ENCODE results near the gene DIO3. TPM values are rescaled to one million over a fixed set of nuclear protein-coding genes. Genes with fewer than 3 reads are reported as not detected.

The DIO3 gene
- total RNA-seq, 1 donor from 2014 or later, result 0.47 TPM

- no peak for DNase-seq (ENCODE audit: low spot score)
These were observed 21.0 kb downstream of the DIO3 start for GRCh38 chr14:101582294-101582693.

DNA sequence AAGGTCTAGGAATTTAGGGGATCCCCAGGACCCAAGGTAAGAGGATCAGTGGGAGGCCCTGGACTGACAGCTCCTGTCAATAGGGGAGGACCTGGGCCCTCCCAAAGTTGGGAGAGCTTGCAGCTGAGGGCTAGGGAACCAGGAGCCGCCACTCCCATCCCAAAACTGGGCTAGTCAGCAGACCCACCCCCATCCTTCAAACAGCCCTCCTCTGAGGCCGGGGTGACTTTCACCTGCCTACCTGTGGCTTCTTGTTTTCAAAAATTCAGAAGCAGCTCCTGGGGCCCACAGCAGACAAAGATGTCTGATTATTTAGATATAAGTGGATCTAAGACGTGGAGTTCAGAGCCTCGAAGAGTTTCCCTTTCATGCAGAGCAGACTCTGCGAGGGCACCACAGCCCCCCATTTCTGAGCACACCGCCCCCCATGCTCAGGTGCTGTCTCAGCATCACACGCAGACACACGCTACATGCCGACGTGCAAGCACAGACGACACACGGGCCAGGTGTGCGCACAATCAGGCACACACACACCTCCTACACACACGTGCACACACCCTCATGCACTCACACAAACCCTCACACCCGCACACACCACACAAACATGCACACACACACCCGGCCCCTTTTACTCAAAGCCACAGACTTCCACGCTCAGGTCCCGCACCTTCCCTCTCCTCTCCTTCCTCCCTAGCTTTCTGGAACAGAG, 21.9 kb downstream of the DIO3 start:
- DNase-seq (ENCODE audit: low spot score), result no peak

GRCh38 chr14:101583715-101584054, 22.4 kb downstream of the DIO3 start:
- no peak for DNase-seq (ENCODE audit: low spot score)

- DNase-seq (ENCODE audit: low spot score), result no peak
These were observed 23.0 kb downstream of the DIO3 start for GRCh38 chr14:101584055-101584859.

GRCh38 chr14:101585211-101585610, 23.9 kb downstream of the DIO3 start:
- no peak for DNase-seq (ENCODE audit: low spot score)

- no peak for DNase-seq (ENCODE audit: low spot score)
These were observed 25.5 kb downstream of the DIO3 start for GRCh38 chr14:101586531-101587430.

DNA sequence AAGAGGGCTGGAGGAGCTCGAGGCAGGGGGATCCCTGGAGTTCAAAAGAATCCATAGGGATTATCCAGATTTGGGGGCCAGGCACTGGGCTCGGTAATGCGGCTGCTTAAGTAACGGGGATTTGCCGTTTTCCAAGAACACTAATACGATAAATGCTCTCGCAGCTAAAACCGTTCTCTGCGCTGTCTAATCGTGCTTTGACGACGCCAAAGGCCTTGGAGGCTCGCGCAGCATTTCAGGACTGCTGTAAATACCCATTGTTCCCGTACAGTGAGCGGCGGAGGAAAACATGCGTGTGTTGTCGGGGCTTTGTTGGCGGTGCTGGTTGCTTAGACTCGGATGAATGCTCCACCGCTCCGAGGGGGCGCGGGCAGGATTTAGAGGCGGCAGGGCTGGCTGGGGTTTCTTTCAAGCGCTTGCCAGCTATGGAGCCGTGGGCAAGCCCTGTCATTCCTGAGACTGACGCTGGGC, 26.2 kb downstream of the DIO3 start:
- no peak for DNase-seq (ENCODE audit: low spot score)

GRCh38 chr14:101588286-101588975, 27.1 kb downstream of the DIO3 start:
- DNase-seq (ENCODE audit: low spot score), result no peak

DNA sequence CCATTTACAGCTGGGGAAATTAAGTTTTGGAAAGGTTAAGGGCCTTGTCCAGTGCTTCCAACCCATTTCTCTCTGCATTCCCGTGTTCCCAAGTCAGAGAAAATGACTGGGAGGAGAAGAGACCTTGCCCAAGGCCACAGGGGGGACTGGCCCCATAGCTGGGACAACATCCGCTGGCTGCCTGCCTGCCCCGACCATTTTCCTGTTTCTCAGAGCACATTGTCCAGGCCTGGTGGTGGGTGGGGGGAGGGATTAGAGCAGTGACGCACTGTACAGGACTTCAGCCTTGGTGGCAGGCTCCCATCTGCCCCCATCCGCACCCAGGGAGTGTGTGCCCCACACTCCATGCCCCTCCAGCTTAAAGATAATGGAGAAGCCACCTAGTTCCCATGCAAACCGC, 27.7 kb downstream of the DIO3 start:
- DNase-seq (ENCODE audit: low spot score), result no peak

- DNase-seq (ENCODE audit: low spot score), result no peak
These were observed 28.3 kb downstream of the DIO3 start for GRCh38 chr14:101589486-101590015.

DNA sequence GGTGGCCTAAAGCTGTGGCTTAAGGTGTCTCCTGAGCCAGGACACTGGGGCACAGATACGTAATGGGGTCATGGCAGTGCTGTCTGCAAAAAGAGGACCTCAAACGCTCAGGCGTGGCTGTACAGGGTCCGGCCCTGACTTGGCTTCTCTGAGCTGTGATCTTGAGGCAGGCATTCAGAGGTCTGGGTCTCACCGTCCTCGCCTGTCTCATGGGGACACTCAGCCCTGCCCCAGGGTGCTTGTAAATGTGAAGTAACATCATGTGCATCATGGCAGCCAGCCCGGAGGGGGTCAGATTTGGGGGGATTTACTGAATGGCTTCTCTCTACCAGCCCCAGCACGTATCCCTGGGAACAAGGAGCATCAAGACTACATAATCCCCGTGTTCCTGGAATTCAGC, 28.8 kb downstream of the DIO3 start:
- no peak for DNase-seq (ENCODE audit: low spot score)

GRCh38 chr14:101590616-101591015, 29.3 kb downstream of the DIO3 start:
- no peak for DNase-seq (ENCODE audit: low spot score)

- DNase-seq (ENCODE audit: low spot score), result no peak
These were observed 29.8 kb downstream of the DIO3 start for GRCh38 chr14:101591121-101591520.

DNA sequence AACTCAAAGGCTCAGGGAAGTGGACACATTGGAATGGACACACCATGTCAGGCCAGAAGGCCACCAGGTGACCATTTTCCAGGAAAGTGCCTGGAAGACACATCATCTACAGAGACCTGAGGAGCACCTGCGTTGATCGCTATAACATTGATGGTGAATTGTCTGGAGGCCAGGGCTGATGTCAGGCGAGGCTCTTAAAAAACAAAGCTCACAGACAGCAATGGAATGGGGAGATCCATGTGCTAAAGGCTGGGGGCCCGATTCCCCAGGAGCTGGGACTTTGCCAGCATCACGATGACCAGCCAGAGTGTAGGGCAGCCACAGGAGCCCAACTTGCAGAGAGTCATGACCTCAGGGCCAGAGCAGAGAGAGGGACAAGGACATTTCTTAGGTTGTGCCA, 30.3 kb downstream of the DIO3 start:
- no peak for DNase-seq (ENCODE audit: low spot score)

GRCh38 chr14:101593411-101594238, 32.3 kb downstream of the DIO3 start:
- no peak for DNase-seq (ENCODE audit: low spot score)

DNA sequence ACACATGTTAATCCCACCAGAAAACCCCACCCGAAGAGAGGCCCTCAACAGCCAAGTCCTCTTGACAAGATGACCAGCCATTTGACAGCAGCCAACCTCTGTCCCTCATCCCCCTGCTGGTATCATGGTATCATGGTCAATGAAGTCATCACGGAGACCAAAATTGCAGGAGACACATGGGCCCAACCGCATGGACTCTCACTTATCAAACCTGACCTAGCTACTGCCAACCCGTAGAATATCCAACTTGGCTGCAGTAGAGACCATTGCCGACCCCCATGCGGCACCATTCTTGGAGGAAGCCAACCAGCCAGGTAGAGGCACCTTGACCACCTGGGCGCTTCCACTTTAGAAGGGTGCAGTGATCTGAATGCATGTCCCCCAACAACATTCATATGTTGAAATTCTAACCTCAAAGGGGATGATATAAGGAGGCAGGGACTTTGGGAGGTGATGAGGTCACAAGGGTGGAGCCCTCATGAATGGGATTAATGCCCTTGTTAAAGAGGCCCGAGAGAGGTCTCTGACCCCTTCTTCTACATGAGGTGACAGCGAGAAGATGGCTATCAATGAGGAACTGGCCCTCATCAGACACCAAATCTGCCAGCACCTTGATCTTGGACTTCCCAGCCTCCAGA, 33.3 kb downstream of the DIO3 start:
- no peak for DNase-seq (ENCODE audit: low spot score)

DNA sequence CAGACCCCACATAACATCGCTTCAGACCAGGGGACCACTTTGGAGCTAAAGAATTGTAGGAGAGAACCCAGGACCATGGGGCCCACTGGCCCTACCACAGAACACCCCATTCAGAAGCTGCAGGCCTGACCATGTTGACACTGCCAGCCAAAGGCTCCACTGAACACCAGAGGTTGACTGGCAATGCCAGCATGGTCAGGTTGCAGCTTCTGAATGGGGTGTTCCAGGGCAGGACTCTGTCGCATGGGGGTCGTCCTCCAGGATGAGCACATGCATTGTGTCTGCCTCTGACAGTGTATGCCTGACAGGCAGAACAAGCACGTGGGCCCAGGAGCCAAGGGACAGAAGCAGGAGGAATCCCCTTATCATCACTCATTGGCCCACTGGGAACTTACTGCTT, 34.1 kb downstream of the DIO3 start:
- no peak for DNase-seq (ENCODE audit: low spot score)

DNA sequence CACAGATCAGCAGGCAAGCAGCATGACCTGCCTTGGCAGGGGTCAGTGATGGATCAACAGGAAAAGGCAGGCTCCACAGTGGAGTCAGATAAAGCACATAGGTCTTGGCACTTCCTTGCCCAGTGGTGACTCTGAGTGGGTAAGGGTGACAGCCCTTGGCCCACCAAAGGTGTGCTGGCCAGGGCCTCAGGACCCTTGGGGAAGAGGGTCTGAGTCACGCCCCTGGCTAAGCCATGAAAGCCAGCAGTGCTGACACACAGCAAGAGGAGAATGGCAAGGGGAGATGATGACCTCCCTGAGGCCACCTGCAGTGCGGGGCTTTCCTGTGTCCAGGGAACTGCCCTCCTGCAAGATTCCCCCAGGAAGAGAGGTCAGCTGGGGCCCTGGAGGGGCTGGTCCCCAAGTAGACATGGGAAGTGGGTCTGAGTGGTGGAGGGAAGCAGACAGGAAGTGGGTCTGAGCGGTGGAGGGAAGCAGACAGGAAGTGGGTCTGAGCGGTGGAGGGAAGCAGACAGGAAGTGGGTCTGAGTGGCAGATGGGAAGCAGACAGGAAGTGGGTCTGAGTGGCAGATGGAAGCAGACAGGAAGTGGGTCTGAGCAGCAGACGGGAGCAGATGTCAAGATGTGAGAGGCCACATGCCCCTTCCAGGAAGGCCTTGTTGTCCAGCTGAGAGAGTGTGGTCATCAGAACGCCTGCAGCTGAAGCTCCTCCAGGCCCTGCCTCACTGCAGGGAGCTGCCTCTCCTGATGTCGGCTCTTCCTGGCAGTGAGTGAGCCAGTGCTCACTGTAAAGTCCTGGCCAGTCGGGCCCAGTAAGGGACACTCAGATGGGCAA, 34.8 kb downstream of the DIO3 start:
- DNase-seq (ENCODE audit: low spot score), result no peak

- no peak for DNase-seq (ENCODE audit: low spot score)
These were observed 35.4 kb downstream of the DIO3 start for GRCh38 chr14:101596742-101597141.

Measured in ureter (tissue), 1 donor.